ENCODE measurements around the gene RNH1. TPM values are rescaled to one million over a fixed set of nuclear protein-coding genes. Genes with fewer than 3 reads are reported as not detected.

The RNH1 gene
- total RNA-seq, 2 experiments from 2014 or later = 131 to 132 TPM

- H3K27me3 Mint-ChIP-seq = no peaks in the 10 kb centered on the region
- H3K9me3 Mint-ChIP-seq = no peaks in the 10 kb centered on the region
Measured at GRCh38 chr11:477052-477715, 29.9 kb downstream of the RNH1 start.

GRCh38 chr11:476416-476815 lies 30.6 kb downstream of the RNH1 start:
- intact Hi-C loops (cut with DNase I, micrococcal nuclease) = no loop called here
- no peaks in the 10 kb centered on the region for H3K4me1 Mint-ChIP-seq (ENCODE audit: low read depth)
- POLR2A ChIA-PET = no interaction called here

More at GRCh38 chr11:477052-477715, 29.9 kb downstream of the RNH1 start:
- H3K27ac Mint-ChIP-seq = no peak overlapping the region
- POLR2A ChIA-PET = no interaction called here
- no peak for ATAC-seq (ENCODE audit: poor library complexity)
- no peak for TF ChIP-seq CTCF (IDR thresholded peaks at IDR 0.05)
- DNase-seq = no peak
- Histone ChIP-seq H3K4me1 (ENCODE audit: insufficient read depth, low read length) (no peaks in the 10 kb centered on the region), H3K4me3 (ENCODE audit: low read length) (no peak overlapping the region), H3K27me3 (ENCODE audit: control insufficient read depth in 1 of 2, insufficient read depth in 2 of 2, low read length in 2 of 2) (no peaks in the 10 kb centered on the region), H3K27ac (ENCODE audit: low read depth in 1 of 2, low read length in 2 of 2) (no peak overlapping the region), H3K36me3 (ENCODE audit: insufficient read depth, low read length) (no peaks in the 10 kb centered on the region), H3K9me3 (ENCODE audit: control insufficient read depth in 1 of 2, insufficient read depth in 1 of 2, low read length in 2 of 2) (no peaks in the 10 kb centered on the region)
- intact Hi-C loops (cut with DNase I, micrococcal nuclease) = no loop called here
- no peaks in the 10 kb centered on the region for H3K4me1 Mint-ChIP-seq (ENCODE audit: low read depth)
- CTCF ChIA-PET = no interaction called here
- H3K4me3 Mint-ChIP-seq = no peak overlapping the region
- H3K36me3 Mint-ChIP-seq (ENCODE audit: low read depth) = no peaks in the 10 kb centered on the region

GRCh38 chr11:475941-476340 lies 31.1 kb downstream of the RNH1 start:
- CTCF ChIA-PET = no interaction called here
- no peak for DNase-seq
- Mint-ChIP-seq H3K27ac (no peak overlapping the region), H3K4me3 (no peak overlapping the region), H3K9me3 (no peaks in the 10 kb centered on the region), H3K36me3 (ENCODE audit: low read depth) (no peaks in the 10 kb centered on the region), H3K4me1 (ENCODE audit: low read depth) (no peaks in the 10 kb centered on the region), H3K27me3 (no peaks in the 10 kb centered on the region)
- Histone ChIP-seq H3K27me3 (ENCODE audit: control insufficient read depth in 1 of 2, insufficient read depth in 2 of 2, low read length in 2 of 2) (no peaks in the 10 kb centered on the region), H3K27ac (ENCODE audit: low read depth in 1 of 2, low read length in 2 of 2) (no peak overlapping the region), H3K9me3 (ENCODE audit: control insufficient read depth in 1 of 2, insufficient read depth in 1 of 2, low read length in 2 of 2) (no peaks in the 10 kb centered on the region), H3K4me1 (ENCODE audit: insufficient read depth, low read length) (no peaks in the 10 kb centered on the region), H3K4me3 (ENCODE audit: low read length) (no peak overlapping the region), H3K36me3 (ENCODE audit: insufficient read depth, low read length) (no peaks in the 10 kb centered on the region)
- intact Hi-C loops (cut with DNase I, micrococcal nuclease) = no loop called here
- no peak for ATAC-seq (ENCODE audit: poor library complexity)
- POLR2A ChIA-PET = no interaction called here
- no peak for TF ChIP-seq CTCF (IDR thresholded peaks at IDR 0.05)

More at GRCh38 chr11:476416-476815, 30.6 kb downstream of the RNH1 start:
- no peak overlapping the region for H3K27ac ChIP-seq (ENCODE audit: low read depth in 1 of 2, low read length in 2 of 2)
- no peaks in the 10 kb centered on the region for H3K4me1 ChIP-seq (ENCODE audit: insufficient read depth, low read length)
- no peak overlapping the region for H3K27ac Mint-ChIP-seq
- no peaks in the 10 kb centered on the region for H3K36me3 Mint-ChIP-seq (ENCODE audit: low read depth)
- no peak overlapping the region for H3K4me3 ChIP-seq (ENCODE audit: low read length)
- CTCF ChIA-PET = no interaction called here
- H3K27me3 Mint-ChIP-seq = no peaks in the 10 kb centered on the region
- ATAC-seq (ENCODE audit: poor library complexity) (no peak), DNase-seq (no peak)
- no peaks in the 10 kb centered on the region for H3K27me3 ChIP-seq (ENCODE audit: control insufficient read depth in 1 of 2, insufficient read depth in 2 of 2, low read length in 2 of 2)
- no peak overlapping the region for H3K4me3 Mint-ChIP-seq
- TF ChIP-seq CTCF (IDR thresholded peaks at IDR 0.05) = no peak
- no peaks in the 10 kb centered on the region for H3K36me3 ChIP-seq (ENCODE audit: insufficient read depth, low read length)
- H3K9me3 ChIP-seq (ENCODE audit: control insufficient read depth in 1 of 2, insufficient read depth in 1 of 2, low read length in 2 of 2) = no peaks in the 10 kb centered on the region
- no peaks in the 10 kb centered on the region for H3K9me3 Mint-ChIP-seq
